Measurements from ENCODE around the gene SNRPD2.

The SNRPD2 gene

DNA sequence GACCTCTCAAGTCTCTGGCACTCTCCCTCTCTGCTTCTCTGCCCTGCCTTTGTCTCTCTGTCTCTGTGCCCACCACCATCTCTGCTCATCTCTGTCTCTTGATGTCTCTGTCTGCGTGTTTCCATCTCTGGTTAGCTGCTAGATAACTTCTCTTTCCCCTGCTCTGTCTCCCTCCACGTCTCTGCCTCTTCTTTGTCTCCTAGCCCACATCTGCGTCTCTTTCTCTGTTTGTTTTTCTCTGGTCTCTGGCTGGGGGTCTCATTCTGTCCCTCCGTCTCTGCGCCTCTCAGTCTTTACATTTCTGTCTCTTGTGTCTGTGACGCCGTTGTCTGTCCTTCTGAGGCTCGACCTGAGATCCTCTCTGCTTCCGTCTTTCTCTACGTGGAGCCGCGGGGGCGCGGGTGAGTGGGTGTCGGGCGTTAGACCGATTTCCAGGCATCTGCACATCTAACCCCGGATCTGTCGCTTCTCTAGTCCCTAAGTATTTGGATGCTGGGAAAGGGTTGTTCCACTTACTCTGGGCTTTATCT lies 23.3 kb downstream of the SNRPD2 start:
- no peaks in the 10 kb centered on the region for H4K20me1 ChIP-seq (ENCODE audit: insufficient read depth, low read length)
- no peaks in the 10 kb centered on the region for H3K9me3 ChIP-seq (ENCODE audit: insufficient read depth, low read length, severe bottlenecking)
- H2AFZ ChIP-seq (ENCODE audit: low read depth, low read length) = peak overlapping the region; percentile 72
- H3K79me2 ChIP-seq (ENCODE audit: insufficient read depth, low read length) = no peaks in the 10 kb centered on the region
- DNase-seq (no peak), ATAC-seq (ENCODE audit: insufficient read depth, low read depth) (peak; percentile 43)
- H3K4me2 ChIP-seq (ENCODE audit: insufficient read depth, low read length) = peak overlapping the region; percentile 83
- peak overlapping the region; percentile 51 for H3K9ac ChIP-seq (ENCODE audit: low read depth, low read length)
- peak overlapping the region; percentile 14 to 59; a peak in 3 of 4 replicates for H3K4me3 ChIP-seq (ENCODE audit: low read depth in 1 of 2, low read length in 2 of 2)
- no peaks in the 10 kb centered on the region for H3K36me3 ChIP-seq (ENCODE audit: insufficient read depth, low read length)
- peaks cover 14% of the 10 kb centered on the region for H3K27me3 ChIP-seq (ENCODE audit: insufficient read depth, low read length, poor library complexity)
- peaks cover 21% of the 10 kb centered on the region for H3K4me1 ChIP-seq (ENCODE audit: insufficient read depth, low read length)
- TF ChIP-seq EZH2 (IDR thresholded peaks at IDR 0.05; ENCODE audit: borderline replicate concordance, low read depth, low read length, severe bottlenecking) = peak; percentile 80
- TF ChIP-seq, protein P1, sequence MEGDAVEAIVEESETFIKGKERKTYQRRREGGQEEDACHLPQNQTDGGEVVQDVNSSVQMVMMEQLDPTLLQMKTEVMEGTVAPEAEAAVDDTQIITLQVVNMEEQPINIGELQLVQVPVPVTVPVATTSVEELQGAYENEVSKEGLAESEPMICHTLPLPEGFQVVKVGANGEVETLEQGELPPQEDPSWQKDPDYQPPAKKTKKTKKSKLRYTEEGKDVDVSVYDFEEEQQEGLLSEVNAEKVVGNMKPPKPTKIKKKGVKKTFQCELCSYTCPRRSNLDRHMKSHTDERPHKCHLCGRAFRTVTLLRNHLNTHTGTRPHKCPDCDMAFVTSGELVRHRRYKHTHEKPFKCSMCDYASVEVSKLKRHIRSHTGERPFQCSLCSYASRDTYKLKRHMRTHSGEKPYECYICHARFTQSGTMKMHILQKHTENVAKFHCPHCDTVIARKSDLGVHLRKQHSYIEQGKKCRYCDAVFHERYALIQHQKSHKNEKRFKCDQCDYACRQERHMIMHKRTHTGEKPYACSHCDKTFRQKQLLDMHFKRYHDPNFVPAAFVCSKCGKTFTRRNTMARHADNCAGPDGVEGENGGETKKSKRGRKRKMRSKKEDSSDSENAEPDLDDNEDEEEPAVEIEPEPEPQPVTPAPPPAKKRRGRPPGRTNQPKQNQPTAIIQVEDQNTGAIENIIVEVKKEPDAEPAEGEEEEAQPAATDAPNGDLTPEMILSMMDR (IDR thresholded peaks at IDR 0.05; ENCODE audit: borderline replicate concordance, extremely low read depth, low read length, poor library complexity, severe bottlenecking) = no peak
- H3K27ac ChIP-seq (ENCODE audit: low read length) = peak overlapping the region; percentile 22; the same call in 1 of the 2 replicates

DNA sequence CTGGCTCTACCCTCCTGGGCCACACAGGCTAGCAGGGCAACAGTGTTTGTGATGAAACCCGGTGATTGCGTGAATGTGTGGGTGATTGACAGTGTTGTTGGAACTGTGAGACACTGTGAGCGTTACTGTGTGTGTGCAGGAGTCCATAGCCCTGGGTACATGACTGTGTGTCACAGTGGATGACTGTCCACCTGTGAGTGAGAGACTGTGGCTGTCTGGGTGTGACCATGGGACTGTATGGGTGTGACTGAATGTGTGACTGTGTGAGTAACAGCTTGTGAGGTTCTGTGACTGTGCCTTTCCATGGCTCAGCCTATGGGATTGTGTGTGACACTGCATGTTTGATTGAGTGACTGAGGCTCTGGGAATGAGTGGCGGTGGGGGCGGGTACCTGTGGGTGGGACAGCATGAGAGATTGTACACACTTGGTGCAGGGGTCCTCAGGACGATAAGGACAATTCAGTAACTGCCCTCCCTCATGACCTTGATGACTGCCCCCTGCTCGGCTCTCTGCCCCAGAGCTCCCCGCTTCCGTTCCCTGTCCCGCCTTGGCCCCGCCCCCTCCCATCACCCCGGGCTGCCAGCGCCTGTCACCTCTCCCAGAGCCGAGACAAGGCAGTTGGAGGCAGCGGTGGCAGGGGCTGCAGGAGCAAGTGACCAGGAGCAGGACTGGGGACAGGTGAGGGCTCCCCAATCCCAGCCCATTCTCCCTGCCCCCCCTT lies 24.0 kb downstream of the SNRPD2 start, which contains the start of gene GIPR:
GIPR (plus strand) TSS at position 602 of the 722 bp plus-strand sequence. CDS start 1,300 bp downstream, outside the sequence.
- H3K4me3 ChIP-seq (ENCODE audit: low read depth in 1 of 2, low read length in 2 of 2) = peak within 1 kb of the TSS; percentile 14 to 59; a peak in 3 of 4 replicates
- peak within 1 kb of the TSS; percentile 51 for H3K9ac ChIP-seq (ENCODE audit: low read depth, low read length)
- peaks cover 21% of the 10 kb centered on the region for H3K4me1 ChIP-seq (ENCODE audit: insufficient read depth, low read length)
- no peaks in the 10 kb centered on the region for H3K9me3 ChIP-seq (ENCODE audit: insufficient read depth, low read length, severe bottlenecking)
- H3K27me3 ChIP-seq (ENCODE audit: insufficient read depth, low read length, poor library complexity) = peaks cover 14% of the 10 kb centered on the region
- no peaks in the 10 kb centered on the region for H3K79me2 ChIP-seq (ENCODE audit: insufficient read depth, low read length)
- DNase-seq = peak; percentile 78
- H4K20me1 ChIP-seq (ENCODE audit: insufficient read depth, low read length) = no peaks in the 10 kb centered on the region
- peak within 1 kb of the TSS; percentile 83 for H3K4me2 ChIP-seq (ENCODE audit: insufficient read depth, low read length)
- peak within 1 kb of the TSS; percentile 48; the same call in 1 of the 2 replicates for H3K27ac ChIP-seq (ENCODE audit: low read length)
- H3K36me3 ChIP-seq (ENCODE audit: insufficient read depth, low read length) = no peaks in the 10 kb centered on the region
- peak within 1 kb of the TSS; percentile 72 for H2AFZ ChIP-seq (ENCODE audit: low read depth, low read length)
- TF ChIP-seq, protein P1 (IDR thresholded peaks at IDR 0.05; ENCODE audit: borderline replicate concordance, extremely low read depth, low read length, poor library complexity, severe bottlenecking) = no peak
- TF ChIP-seq EZH2 (IDR thresholded peaks at IDR 0.05; ENCODE audit: borderline replicate concordance, low read depth, low read length, severe bottlenecking) = no peak
- peak; percentile 80 for ATAC-seq (ENCODE audit: insufficient read depth, low read depth)

DNA sequence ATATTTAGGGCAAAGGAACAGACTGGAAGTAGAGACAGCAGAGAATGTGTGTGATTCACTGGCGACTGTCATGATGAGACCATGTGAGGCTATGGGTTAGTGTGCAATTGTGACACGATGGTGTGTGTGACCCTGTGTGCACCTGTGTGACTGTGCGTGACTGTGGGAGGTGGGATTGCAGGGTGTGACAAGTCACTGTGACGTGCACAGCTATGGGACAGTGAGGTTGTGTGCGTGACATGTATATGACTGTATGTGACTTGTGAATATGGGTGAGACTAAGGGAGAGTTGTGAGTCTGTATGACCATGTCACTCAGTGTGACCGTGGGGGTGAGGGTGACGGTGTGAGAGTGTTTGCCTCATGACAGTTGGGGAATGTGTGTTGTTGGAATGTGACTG lies 27.2 kb downstream of the SNRPD2 start:
- no peak overlapping the region for H3K9ac ChIP-seq (ENCODE audit: low read depth, low read length)
- H3K27ac ChIP-seq (ENCODE audit: low read length) = no peak overlapping the region
- H2AFZ ChIP-seq (ENCODE audit: low read depth, low read length) = no peak overlapping the region

More for the DNA sequence above, 27.2 kb downstream of the SNRPD2 start:
- H3K27me3 ChIP-seq (ENCODE audit: insufficient read depth, low read length, poor library complexity) = peaks cover 23% of the 10 kb centered on the region
- ATAC-seq (ENCODE audit: insufficient read depth, low read depth) (no peak), DNase-seq (no peak)
- H3K4me2 ChIP-seq (ENCODE audit: insufficient read depth, low read length) = no peak overlapping the region
- no peaks in the 10 kb centered on the region for H3K9me3 ChIP-seq (ENCODE audit: insufficient read depth, low read length, severe bottlenecking)
- H3K79me2 ChIP-seq (ENCODE audit: insufficient read depth, low read length) = no peaks in the 10 kb centered on the region
- peaks cover 21% of the 10 kb centered on the region for H3K4me1 ChIP-seq (ENCODE audit: insufficient read depth, low read length)
- no peak overlapping the region for H3K4me3 ChIP-seq (ENCODE audit: low read depth in 1 of 2, low read length in 2 of 2)
- H3K36me3 ChIP-seq (ENCODE audit: insufficient read depth, low read length) = no peaks in the 10 kb centered on the region
- no peaks in the 10 kb centered on the region for H4K20me1 ChIP-seq (ENCODE audit: insufficient read depth, low read length)
- no peak for TF ChIP-seq EZH2 (IDR thresholded peaks at IDR 0.05; ENCODE audit: borderline replicate concordance, low read depth, low read length, severe bottlenecking)
- TF ChIP-seq, protein P1 (IDR thresholded peaks at IDR 0.05; ENCODE audit: borderline replicate concordance, extremely low read depth, low read length, poor library complexity, severe bottlenecking) = no peak

All from DND-41 (cell line).